Mucosa of stomach (tissue), 1 donor: ENCODE results near the gene PTPN4.

Experiments
- H3K27me3 ChIP-seq: one replicate; pipeline ENCODE4 v1.7.0; 2013; ENCODE audit warnings: mild to moderate bottlenecking, low read length; ENCODE audit not compliant: control insufficient read depth, insufficient read depth
- H3K36me3 ChIP-seq: one replicate; pipeline ENCODE4 v1.7.0; 2013; ENCODE audit warnings: low read length; ENCODE audit not compliant: control insufficient read depth, insufficient read depth
- H3K4me1 ChIP-seq: one replicate; pipeline ENCODE4 v1.7.0; 2013; ENCODE audit warnings: mild to moderate bottlenecking, low read length; ENCODE audit not compliant: control insufficient read depth, insufficient read depth
- H3K4me3 ChIP-seq: one replicate; pipeline ENCODE4 v1.7.0; 2013; ENCODE audit warnings: low read length
- H3K9ac ChIP-seq: one replicate; pipeline ENCODE4 v1.7.0; 2013; ENCODE audit warnings: mild to moderate bottlenecking, low read length, moderate library complexity
- H3K9me3 ChIP-seq: one replicate; pipeline ENCODE4 v1.7.0; 2013; ENCODE audit warnings: mild to moderate bottlenecking, low read length, moderate library complexity; ENCODE audit not compliant: control insufficient read depth
- donor health status: Pancreatic carcinoma.

Gene PTPN4

GRCh38 chr2:120004254-120004653 is 244.5 kb downstream of the PTPN4 start:
- H3K4me1 ChIP-seq = no peaks in the 10 kb centered on the region
- no peaks in the 10 kb centered on the region for H3K36me3 ChIP-seq
- H3K27me3 ChIP-seq = no peaks in the 10 kb centered on the region
- no peak overlapping the region for H3K9ac ChIP-seq
- no peaks in the 10 kb centered on the region for H3K9me3 ChIP-seq
- no peak overlapping the region for H3K4me3 ChIP-seq

DNA sequence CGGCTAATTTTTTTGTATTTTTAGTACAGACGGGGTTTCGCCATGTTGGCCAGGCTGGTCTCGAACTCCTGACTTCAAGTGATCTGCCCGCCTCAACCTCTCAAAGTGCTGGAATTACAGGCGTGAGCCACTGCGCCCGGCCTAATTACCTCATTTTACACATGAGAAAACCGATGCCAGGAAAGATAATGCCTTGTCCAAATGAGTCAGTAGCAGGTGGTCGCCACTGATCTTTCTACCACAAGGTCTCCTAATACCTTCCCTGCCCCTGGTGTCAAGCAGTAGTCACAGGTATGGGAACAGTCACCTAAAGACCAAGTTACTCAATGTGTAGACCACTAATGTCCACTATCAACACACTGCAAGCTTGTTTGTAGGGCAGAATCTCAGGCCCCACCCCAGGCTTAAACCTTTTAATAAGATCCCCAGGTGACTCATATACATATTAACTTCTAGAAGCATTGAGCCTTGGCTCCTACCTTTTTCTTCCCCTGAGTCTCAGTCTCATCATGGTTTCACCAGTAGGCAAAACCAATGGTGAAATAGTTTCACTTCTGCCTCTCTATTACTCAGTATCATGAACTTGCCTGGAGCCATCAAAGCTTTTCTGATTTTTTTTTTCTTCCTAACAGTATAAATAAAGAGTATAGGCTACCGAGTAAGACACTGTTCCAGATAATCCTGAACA is 246.3 kb downstream of the PTPN4 start:
- Histone ChIP-seq H3K4me3 (no peak overlapping the region), H3K9ac (no peak overlapping the region), H3K27me3 (no peaks in the 10 kb centered on the region), H3K36me3 (no peaks in the 10 kb centered on the region), H3K4me1 (no peaks in the 10 kb centered on the region), H3K9me3 (no peaks in the 10 kb centered on the region)

DNA sequence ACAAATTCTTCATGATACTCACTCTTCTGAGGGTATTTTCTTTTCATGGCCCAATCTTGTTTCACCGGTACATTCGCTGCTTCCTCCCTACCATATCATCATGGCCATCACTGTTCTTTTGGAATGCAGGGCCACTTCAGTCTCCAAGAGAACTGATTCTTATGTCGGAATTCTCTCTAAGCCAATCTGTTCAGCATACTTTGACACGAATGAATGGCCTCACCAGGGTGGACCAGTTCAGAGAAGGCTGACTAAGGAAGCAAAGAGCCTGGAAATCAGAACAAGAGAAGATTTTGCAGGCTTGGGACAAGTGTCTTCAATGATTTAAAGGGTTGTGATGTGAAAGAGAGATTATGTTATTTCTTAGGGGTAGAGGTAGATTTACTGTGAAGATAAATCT is 248.1 kb downstream of the PTPN4 start:
- H3K27me3 ChIP-seq = no peaks in the 10 kb centered on the region
- no peak overlapping the region for H3K9ac ChIP-seq
- H3K9me3 ChIP-seq = no peaks in the 10 kb centered on the region

GRCh38 chr2:120012363-120012762 is 252.6 kb downstream of the PTPN4 start:
- Histone ChIP-seq H3K4me1 (peaks cover 8% of the 10 kb centered on the region), H3K36me3 (no peaks in the 10 kb centered on the region), H3K9ac (peak overlapping the region; percentile 87), H3K9me3 (no peaks in the 10 kb centered on the region), H3K4me3 (peak overlapping the region; percentile 23), H3K27me3 (no peaks in the 10 kb centered on the region)

More for the DNA sequence above, 248.1 kb downstream of the PTPN4 start:
- Histone ChIP-seq H3K4me1 (no peaks in the 10 kb centered on the region), H3K4me3 (no peak overlapping the region), H3K36me3 (no peaks in the 10 kb centered on the region)

DNA sequence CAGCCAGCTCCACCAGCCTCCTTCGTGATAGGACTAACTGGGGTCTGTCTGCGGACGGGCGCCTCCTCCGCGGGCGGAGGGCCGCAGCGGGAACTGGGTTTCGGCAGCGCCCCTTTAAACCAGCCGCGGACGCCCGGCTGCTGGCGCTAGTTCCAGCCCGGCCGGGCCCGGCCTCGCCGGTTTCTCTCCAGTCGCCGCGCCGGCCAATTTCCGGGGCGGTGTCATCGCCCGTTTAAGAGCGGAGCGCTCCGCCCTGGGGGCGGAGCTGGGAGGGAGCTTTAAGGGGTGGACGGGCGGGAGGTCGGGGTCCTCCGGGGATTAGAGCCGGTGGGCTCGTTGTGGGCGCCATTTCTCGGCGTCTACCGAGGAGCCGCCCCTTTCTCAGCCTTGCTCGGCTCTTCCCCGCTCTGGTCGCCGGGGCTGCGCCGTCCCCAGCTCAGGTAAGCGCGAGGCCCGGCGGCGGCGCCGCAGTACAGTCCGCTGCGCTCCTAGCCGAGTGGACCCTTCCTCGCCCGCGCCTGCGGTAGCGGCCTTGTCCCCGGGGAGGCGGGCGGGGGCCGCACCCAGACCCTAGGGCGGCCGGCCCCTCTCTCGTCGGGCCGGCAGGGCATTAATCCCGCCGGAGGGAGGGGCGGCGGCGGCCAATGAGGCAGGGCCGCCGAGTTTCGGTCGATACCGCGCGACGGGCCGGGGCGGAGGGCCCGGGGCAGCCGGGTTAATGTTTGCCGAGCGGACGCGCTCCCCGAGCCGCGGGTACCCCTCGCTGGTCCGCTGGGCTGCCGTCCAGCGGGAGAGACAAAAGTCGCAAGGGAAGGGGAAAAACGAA is 253.3 kb downstream of the PTPN4 start, which contains the start of gene EPB41L5:
TSS of gene EPB41L5 (plus strand) at position 307 of the 826 bp plus-strand sequence. CDS start 6,008 bp downstream, outside the sequence.
- peak within 1 kb of the TSS; percentile 87 for H3K9ac ChIP-seq
- peaks cover 8% of the 10 kb centered on the region for H3K4me1 ChIP-seq
- H3K27me3 ChIP-seq = no peaks in the 10 kb centered on the region
- H3K9me3 ChIP-seq = no peaks in the 10 kb centered on the region
- peak within 1 kb of the TSS; percentile 78 for H3K4me3 ChIP-seq
- H3K36me3 ChIP-seq = no peaks in the 10 kb centered on the region

DNA sequence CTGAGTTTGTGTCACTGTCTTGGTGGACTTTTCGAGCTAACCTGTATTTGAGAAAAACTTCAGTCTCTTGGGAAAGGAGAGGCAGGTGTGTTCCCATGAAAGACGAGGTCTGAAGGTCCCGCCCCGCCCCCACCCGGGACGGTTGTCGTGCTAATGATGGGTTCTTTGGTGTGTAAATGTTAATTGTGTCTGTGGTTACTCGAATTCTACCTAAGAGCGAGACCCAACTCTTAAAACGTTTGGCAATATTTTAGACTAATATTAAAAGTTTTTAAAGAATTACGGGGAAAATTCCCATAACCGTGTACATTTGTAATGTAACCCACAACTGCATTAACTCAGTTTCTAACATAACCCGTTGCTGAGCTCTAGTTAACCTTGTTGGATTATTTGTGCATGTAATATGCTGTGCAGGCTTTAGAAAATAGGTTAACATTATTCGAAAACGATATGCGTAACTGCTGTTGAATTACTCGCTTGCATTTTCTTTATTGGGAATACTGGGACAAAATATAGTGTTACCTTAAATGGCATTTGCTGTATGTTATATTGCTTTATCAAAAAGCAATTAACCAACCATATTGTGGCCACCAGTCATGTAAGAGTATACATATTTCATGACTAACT is 254.0 kb downstream of the PTPN4 start:
- Histone ChIP-seq H3K27me3 (no peaks in the 10 kb centered on the region), H3K9ac (peak overlapping the region; percentile 87), H3K4me3 (peak overlapping the region; percentile 78), H3K9me3 (no peaks in the 10 kb centered on the region), H3K36me3 (no peaks in the 10 kb centered on the region), H3K4me1 (peaks cover 8% of the 10 kb centered on the region)

- Histone ChIP-seq H3K27me3 (no peaks in the 10 kb centered on the region), H3K9ac (no peak overlapping the region), H3K4me1 (peaks cover 8% of the 10 kb centered on the region), H3K9me3 (no peaks in the 10 kb centered on the region), H3K36me3 (no peaks in the 10 kb centered on the region), H3K4me3 (peak overlapping the region; percentile 78)
Observed at GRCh38 chr2:120014226-120014980, 254.7 kb downstream of the PTPN4 start.

DNA sequence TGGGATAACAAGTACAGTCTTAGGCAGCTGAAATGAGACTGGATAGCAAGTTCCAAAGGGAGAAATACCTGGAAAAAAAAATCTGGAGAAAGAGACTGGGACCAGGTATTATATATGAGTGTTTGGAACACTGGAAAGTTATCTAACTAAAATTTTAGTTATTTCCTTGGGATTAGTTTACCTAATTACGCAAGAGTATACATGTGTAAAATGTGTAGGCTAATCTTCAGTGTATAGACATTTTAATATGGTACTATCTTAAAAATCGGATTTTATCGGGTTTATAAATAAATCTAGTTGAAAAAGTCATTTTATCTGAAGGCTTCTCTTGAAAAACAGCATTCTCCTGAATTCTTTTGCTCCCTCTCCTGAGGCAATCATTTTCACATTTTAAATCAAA is 257.1 kb downstream of the PTPN4 start:
- Histone ChIP-seq H3K27me3 (no peaks in the 10 kb centered on the region), H3K9me3 (no peaks in the 10 kb centered on the region), H3K9ac (no peak overlapping the region), H3K4me3 (no peak overlapping the region), H3K4me1 (peaks cover 8% of the 10 kb centered on the region), H3K36me3 (no peaks in the 10 kb centered on the region)

GRCh38 chr2:120017201-120017600 is 257.5 kb downstream of the PTPN4 start:
- Histone ChIP-seq H3K9me3 (no peaks in the 10 kb centered on the region), H3K4me3 (no peak overlapping the region), H3K36me3 (no peaks in the 10 kb centered on the region), H3K9ac (no peak overlapping the region), H3K4me1 (peaks cover 8% of the 10 kb centered on the region), H3K27me3 (no peaks in the 10 kb centered on the region)

- Histone ChIP-seq H3K27me3 (no peaks in the 10 kb centered on the region), H3K9me3 (no peaks in the 10 kb centered on the region), H3K4me3 (no peak overlapping the region), H3K36me3 (no peaks in the 10 kb centered on the region), H3K4me1 (peaks cover 8% of the 10 kb centered on the region), H3K9ac (no peak overlapping the region)
Observed at GRCh38 chr2:120018549-120018948, 258.8 kb downstream of the PTPN4 start.

DNA sequence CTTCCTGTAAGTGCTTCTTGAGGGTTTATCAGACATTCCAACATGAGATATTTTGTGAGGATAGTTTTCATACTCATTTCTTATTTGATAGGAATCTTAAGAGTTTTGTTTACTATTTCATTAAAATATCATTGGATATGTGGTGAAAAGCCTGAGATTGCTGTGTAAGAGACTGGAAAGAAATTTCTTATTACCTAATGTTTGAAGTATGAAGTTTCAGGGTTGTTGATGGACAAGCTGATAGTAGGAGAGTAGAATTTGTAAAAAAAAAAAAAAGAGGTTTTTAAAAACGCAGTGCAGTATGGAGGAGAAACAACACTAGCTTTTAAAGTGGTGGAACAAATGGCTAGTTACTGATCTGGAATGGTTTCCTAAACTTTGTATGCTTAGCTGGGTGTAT is 260.8 kb downstream of the PTPN4 start:
- Histone ChIP-seq H3K27me3 (no peaks in the 10 kb centered on the region), H3K4me3 (no peak overlapping the region), H3K9ac (no peak overlapping the region)

More for the DNA sequence above, 260.8 kb downstream of the PTPN4 start:
- peaks cover 4% of the 10 kb centered on the region for H3K4me1 ChIP-seq
- H3K36me3 ChIP-seq = no peaks in the 10 kb centered on the region
- no peaks in the 10 kb centered on the region for H3K9me3 ChIP-seq
